Activated CD4-positive, CD25-positive, alpha-beta regulatory T cell treated with anti-CD3 and anti-CD28 coated beads, Interleukin-2, amount 50 U/mL, for 72 hours (primary cell): Measurements from ENCODE around the gene GMIP.
"Not testable (repeated sequence)": the region's sequence is repeated elsewhere in the genome, so short reads cannot be mapped to it uniquely, and the experiment has no call there.

ENCODE experiments used
- DNase-seq: peaks from one replicate; pipeline ENCODE4 v3.0.0; 2021

Gene GMIP, protein sequence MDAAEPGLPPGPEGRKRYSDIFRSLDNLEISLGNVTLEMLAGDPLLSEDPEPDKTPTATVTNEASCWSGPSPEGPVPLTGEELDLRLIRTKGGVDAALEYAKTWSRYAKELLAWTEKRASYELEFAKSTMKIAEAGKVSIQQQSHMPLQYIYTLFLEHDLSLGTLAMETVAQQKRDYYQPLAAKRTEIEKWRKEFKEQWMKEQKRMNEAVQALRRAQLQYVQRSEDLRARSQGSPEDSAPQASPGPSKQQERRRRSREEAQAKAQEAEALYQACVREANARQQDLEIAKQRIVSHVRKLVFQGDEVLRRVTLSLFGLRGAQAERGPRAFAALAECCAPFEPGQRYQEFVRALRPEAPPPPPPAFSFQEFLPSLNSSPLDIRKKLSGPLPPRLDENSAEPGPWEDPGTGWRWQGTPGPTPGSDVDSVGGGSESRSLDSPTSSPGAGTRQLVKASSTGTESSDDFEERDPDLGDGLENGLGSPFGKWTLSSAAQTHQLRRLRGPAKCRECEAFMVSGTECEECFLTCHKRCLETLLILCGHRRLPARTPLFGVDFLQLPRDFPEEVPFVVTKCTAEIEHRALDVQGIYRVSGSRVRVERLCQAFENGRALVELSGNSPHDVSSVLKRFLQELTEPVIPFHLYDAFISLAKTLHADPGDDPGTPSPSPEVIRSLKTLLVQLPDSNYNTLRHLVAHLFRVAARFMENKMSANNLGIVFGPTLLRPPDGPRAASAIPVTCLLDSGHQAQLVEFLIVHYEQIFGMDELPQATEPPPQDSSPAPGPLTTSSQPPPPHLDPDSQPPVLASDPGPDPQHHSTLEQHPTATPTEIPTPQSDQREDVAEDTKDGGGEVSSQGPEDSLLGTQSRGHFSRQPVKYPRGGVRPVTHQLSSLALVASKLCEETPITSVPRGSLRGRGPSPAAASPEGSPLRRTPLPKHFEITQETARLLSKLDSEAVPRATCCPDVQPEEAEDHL

DNA sequence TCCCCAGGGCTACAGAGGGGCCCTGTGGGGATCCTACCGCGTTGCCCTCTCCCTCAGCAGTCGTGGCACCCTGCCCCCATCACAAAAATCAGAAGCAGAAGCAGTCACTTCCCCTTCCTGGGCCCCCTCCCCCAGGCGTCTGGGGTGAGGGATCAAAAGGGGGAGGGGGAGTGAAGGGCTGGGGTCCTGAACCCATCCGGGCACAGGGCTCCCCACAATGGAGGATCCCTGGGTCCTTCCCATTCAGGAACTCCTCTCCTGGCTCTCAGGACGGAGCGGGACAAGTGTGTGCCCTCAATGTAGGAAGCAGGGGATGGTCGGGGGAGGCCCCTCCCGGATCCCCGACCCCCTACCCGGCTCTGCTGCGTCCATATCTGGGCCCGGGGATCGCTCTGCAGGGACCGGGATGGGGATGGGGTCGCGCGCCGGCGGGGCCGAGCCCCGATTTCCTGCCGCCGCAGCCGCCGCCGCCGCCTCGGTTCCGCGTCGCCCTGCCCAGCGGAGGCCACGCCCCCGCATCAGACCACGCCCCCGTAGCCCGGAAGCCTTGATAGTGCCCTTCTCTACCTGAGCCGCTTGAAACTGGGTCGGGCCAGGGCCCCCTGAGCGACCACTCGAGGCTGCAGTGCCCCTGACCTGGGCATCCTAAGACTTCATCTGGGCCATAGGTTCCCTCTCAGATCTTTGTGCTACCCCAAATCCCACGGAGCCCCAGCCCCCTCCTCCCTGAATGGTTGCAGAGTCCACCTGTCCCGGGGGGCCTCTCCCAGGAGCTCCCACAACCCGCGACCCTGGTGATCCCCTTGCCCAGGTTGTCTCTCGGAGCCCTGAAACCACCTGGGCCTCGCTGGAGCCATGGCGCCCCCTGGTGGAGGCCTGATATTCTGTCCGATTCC lies at the start of gene GMIP:
GMIP (minus strand) TSS at position 500 of the 896 bp plus-strand sequence; CDS start at position 372, 128 bp downstream.
- DNase-seq: peak; percentile 91

DNA sequence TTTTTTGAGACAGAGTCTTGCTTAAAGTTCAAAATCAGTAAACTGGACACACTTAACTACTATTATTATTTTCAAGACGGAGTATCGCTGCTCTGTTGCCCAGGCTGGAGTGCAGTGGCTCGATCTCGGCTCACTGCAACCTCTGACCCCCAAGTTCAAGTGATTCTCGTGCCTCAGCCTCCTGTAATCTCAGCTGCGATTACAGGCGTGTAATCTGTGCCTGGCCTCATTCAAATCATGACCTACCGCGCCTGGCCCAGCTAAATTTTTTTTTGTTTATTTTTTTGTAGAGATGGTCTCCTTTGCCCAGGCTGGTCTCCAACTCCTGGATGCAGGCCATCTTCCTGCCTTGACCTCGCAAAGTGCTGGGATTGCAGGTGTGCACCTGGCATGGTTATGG lies 48.2 kb upstream of the GMIP start:
- no peak for DNase-seq

DNA sequence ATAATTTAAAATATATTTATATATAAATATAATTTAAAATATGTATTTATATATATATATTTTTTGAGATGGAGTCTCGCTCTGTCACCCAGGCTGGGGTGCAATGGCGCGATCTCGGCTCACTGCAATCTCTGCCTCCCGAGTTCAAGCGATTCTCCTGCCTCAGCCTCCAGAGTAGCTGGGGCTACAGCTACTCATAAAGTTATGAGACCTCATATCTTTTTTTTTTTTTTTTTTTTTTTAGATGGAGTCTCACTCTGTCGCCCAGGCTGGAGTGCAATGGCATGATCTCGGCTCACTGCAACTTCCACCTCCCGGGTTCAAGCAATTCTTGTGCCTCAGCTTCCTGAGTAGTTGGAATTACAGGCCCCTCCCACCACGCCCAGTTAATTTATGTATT lies 45.6 kb upstream of the GMIP start:
- not testable (repeated sequence) for DNase-seq

DNA sequence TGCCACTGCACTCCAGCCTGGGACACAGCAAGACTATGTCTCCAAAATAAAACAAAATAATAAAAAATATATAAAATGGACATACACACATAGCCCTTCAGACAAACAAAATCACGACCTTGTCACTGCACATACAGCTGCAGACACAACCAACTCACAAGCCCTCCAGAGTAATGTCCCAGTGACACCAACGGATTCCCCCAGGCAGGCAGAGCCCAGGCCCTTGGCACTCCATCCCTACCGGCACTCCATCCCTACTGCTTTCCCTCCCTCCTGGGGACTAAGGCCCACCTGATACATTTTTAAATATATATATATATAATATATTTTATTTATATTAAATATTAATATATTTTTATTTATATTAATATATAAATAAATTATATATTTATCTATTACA lies 43.6 kb upstream of the GMIP start:
- DNase-seq: no peak

DNA sequence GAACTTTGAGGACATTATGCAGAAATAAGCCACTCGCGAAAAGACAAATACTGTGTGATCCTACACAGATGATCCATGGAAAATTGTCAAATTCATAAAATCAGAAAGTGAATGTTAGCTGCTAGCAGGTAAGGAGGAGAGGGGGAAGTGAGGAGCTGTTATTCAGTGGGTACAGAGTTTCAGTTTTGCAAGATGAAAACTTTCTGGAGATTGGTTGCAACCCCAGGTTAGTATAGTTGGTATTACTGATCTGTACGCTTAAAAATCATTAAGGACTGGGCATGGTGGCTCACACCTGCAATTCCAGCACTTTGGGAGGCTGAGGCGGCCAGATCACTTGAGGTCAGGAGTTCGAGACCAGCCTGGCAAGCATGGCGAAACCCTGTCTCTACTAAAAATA lies 43.1 kb upstream of the GMIP start:
- no peak for DNase-seq

DNA sequence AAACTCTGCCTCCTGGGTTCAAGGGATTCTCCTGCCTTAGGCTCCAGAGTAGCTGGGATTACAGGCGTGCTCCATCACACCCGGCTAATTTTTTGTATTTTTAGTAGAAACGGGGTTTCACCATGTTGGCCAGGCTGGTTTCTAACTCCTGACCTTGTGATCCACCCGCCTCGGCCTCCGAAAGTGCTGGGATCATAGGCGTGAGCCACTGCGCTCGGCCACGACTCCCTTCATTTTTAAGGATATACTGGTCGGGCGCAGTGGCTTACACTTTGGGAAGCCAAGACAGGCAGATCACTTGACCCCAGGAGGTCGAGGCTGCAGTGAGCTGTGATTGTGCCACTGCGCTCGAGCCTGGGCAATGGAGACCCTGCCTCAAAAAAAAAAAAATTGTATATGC lies 42.7 kb upstream of the GMIP start:
- not testable (repeated sequence) for DNase-seq

DNA sequence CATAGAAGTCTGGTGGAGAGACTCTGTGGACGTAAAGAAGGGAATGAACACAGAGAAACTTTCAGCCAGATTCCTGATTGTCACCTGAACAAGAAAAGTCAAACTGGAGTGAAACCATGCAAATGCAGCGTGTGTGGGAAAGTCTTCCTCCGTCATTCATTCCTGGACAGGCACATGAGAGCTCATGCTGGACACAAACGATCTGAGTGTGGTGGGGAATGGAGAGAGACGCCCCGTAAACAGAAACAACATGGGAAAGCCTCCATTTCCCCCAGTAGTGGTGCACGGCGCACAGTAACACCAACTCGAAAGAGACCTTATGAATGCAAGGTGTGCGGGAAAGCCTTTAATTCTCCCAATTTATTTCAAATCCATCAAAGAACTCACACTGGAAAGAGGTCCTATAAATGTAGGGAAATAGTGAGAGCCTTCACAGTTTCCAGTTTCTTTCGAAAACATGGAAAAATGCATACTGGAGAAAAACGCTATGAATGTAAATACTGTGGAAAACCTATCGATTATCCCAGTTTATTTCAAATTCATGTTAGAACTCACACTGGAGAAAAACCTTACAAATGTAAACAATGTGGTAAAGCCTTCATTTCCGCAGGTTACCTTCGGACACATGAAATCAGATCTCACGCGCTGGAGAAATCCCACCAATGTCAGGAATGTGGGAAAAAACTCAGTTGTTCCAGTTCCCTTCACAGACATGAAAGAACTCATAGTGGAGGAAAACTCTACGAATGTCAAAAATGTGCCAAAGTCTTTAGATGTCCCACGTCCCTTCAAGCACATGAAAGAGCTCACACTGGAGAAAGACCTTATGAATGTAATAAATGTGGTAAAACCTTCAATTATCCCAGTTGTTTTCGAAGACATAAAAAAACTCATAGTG lies 36.0 kb upstream of the GMIP start:
- DNase-seq: no peak

DNA sequence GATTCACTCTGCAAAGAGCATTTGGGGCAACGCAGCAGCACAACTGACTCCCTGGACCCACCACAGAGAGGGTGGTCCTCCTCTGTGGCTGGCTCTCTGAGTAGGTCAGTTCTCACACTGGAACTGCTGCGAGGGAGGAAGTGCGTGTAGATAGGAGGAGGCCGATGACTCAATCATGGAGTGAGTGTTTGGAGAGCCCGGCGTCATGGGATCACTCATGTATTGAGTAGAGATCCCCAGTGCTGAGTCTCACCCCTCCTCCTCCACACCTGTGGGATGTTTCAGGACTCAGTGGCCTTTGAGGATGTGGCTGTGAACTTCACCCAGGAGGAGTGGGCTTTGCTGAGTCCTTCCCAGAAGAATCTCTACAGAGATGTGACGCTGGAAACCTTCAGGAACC lies 34.1 kb upstream of the GMIP start:
- DNase-seq: no peak

DNA sequence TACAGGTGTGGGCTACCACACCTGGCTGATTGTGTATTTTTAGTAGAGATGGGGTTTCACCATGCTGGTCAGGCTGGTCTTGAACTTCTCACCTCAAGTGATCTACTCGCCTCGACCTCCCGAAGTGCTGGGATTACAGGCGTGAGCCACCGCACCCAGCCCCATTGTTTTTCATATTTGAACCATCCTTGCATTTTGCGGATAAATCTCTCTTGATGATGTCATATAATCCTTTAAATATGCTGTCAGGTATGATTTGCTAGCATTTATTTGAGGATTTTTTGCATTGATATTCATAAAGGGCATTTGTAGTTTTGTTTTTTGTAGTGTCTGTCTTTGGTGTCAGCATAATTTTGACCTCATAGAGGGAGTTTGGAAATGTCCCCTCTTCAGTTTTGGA lies 30.9 kb upstream of the GMIP start:
- no peak for DNase-seq

DNA sequence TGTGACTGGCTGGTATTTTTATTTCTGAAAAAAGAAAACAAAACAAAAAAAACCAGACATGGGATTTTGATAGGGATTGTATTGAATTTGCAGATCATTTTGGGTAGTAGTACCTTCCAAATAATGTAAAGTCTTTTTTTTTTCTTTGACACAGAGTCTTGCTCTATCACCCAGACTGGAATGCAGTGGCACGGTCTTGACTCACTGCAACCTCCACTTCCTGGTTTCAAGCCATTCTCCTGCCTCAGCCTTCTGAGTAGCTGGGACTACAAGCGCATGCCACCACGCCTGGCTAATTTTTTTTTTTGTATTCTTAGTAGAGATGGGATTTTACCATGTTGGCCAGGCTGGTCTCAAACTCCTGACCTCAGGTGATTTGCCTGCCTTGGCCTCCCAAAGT lies 29.4 kb upstream of the GMIP start:
- no peak for DNase-seq

DNA sequence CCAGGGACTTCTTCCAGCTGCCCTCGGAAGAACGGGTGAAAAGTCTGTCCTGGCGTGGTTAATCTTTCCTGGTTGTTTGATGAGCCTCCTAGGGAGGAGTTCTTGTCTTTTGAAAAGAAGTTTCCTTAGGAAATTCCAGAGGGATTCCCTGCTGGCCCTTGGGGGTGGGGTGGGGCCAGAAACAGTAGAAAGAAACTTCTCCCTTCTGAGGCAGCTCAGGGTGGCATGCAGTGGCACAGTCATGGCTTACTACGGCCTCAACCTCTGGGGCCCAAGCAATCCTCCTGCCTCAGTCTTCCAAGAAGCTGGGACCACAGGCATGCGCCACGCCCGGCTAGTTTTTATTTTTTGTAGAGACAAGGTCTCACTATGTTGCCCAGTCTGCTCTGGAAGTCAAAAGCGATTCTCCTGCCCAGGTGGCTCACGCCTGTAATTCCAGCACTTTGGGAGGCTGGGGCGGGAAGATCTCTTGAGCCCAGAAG lies 26.7 kb upstream of the GMIP start:
- DNase-seq: no peak

DNA sequence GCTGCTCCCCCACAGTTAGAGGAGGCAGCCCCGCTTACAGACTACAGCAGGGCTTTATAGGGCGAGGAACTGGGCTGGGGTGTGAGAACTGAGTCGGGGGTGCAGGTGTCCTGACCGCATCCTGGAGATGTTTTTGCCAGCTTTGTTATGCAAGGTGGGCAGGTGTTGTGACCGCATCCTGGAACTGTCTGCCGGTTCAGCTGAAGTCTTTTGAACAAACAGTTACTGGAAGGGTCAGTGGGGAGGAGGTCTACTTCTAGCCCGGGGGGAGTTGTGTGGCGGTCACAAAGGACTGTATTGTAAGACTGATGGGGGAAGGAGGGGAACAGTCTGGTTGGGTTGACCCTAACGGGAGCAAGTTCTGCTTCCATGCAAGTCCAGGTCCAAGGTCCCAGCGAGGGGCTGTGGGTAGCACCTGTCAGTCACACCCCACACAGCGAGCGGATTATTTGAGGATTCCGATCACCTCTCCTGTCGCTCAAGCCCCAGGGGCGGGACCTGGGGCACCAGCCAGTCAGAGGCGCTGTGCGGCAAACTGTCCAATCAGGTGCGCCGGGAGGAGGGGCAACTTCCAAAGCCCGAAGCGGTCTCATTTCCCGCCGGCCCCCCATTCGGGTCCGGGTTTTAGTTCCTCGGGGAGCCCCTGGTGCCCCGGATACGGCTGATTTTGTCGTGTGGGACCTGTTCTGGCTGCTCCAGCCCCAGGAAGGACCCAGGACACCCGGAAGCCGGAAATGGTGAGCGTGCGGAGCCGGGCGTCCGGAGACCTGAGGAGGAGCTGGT lies 25.0 kb upstream of the GMIP start, which contains the start of gene ZNF101:
ZNF101 (plus strand) TSS at position 610 of the 783 bp plus-strand sequence; CDS start at position 735, 125 bp downstream.
- peak; percentile 96 for DNase-seq

DNA sequence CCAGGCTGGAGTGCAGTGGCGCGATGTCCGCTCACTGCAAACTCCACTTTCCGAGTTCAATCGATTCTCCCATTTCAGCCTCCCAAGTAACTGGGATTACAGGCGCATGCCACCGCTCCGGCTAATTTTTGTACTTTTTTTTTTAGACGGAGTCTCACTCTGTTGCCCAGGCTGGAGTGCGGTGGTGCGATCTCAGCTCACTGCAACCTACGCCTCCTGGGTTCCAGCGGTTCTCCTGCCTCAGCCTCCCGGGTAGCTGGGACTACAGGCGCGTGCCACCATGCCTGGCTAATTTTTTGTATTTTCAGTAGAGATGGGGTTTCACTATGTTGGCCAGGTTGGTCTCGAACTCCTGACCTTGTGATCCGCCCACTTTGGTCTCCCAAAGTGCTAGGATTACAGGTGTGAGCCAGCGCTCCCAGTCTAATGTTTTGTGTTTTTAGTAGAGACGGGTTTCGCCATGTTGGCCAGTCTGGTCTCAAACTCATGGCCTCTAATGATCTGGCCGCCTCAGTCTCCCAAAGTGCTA lies 22.0 kb upstream of the GMIP start:
- DNase-seq: not testable (repeated sequence)

DNA sequence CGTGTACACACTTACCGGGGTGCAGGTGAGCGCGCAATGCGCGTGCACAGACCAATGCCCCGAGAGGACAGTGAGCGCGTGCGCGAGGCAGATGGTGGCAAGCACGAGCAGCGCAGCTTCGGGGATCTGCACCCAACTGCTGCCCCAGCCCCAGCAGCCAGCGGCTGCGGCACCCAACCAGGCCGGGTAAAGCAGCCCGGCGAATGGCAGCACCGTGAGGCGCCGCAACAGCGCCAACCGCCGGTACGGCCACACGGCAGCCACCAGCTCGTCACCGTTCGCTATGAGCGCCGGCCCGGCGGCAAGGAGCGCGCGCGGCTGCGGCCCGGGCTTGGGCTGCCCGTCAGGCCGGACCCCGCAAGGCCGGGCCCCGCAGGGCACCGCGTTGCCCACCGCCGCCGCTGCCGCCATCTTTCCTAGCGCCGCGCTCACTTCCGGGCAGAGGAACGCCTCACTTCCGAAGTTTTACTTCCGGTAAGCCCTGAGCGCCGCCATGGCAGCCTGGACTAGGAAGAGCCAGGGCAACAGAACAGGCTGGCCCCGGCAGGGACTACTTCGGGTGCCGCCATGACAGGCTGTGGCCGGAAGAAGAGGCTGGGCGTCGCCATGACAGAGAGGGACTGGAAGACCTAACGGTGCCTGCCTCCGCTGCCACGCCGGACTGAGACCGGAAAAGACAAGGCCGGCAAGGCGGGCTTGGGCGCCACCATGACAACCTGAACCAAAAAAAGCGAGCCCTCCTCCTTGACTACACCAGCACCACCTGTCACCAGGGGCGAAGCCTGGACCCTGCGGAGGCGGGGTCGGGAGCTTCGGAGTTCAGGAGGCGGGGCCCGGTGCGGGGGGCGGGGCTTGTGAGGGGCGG lies 20.0 kb upstream of the GMIP start, which contains the start of gene ATP13A1:
ATP13A1 (minus strand) TSS at position 421 of the 865 bp plus-strand sequence; CDS start at position 411, 10 bp downstream.
- peak; percentile 90 for DNase-seq

DNA sequence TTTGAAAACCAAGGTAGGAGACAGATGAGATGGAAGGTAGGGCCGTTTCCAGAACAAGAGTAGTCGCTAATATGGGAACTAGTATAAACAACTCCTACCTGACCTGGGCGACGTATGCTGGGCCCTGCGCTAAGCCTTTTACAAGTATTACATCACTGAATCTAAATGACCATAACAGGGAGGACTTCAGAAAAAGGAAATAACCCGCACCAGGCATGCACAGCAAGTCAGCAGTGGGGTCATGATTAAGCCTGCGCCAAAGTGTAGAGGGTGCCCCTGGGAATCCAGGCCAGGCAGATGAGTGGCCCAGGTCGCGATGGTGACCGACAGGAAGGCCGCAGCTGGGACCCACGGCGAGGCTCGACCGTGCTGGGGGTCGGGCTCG lies 19.4 kb upstream of the GMIP start:
- no peak for DNase-seq

DNA sequence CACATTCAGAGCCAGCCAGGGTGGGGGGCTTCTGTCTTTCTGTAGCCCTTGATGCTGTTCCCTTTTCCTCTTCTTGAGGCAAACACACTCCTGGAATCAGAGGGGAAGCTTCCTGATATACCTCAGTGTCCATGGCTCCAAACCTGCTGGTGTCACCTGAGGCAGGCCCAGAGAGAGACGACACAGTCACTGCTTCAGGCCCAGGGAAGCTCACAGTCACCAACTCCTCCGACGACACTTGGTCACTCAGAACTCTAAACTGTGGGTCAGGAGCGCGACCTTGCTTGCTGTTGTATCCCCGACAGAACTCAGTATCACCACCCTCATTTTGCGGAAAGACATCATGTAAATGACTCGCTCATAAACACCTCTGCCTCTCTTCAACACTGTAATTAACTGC lies 18.9 kb upstream of the GMIP start:
- no peak for DNase-seq

DNA sequence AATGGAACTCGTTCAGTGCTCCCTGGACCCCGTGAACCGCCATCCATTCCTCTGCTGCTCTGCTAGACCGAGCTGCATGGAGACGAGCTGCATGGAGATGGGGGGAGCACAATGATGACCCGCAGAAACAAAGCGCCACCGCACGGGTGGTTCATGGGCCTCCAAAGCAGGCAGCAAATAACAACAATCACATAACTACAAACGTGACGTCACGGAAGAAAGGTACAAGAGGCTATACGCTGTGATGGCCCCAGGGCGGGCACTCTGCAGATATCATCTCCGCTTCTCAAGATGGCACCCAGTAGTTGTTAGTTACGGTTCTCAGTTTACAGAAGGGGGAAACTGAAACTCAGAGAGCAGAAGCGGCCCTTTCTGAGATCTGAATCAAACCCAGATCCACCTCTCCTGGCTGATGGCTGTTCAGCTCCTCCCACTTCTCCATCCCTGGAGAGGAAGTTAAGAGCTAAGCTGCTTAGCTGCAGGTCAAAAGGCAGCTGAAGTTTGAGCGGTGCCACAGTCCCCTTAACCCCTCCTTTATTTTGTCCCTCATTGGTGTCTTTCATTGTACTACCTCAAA lies 18.3 kb upstream of the GMIP start:
- DNase-seq: no peak

DNA sequence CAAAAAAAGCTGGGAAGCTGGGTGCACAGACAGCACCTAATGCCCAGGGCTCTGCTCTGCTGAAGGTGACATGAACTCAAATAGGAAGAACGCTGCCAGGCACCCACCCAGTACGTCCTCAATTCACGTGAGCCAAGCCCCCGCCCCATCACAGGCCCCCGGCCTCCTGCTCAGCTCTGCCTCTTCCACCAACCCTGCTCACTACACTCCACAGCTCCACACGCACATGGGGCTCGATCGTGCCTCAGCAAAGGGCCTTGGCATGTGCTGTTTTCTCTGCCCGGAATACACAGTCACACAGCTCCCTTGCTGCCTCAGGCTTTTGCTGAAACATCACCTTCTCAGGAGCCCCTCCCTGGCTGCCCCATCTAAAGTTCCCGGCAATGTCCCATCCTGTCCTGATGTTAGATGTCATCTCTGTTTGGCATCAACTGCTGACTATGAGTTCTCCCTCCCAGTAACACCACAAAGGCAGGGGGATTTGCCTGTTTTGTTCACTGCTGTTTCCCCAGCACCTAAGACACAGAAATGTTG lies 17.8 kb upstream of the GMIP start:
- no peak for DNase-seq
